Panc1 (cell line): ENCODE data around the gene RANBP17. TPM values are rescaled to one million over a fixed set of nuclear protein-coding genes. Genes with fewer than 3 reads are reported as not detected.

ENCODE experiments used
- ATAC-seq: fragments of 200-7000 bp; cut with Tn5 transposase; 2 replicates; pipeline ENCODE4 v1.9.1; 2020; ENCODE audit warnings: mild to moderate bottlenecking, moderate library complexity
- BruUV-seq: library from RNA; stranded (reverse); fragments of 400-500 nt; replicated peaks from 2 replicates; lab custom pipeline; 2021; lab: Mats Ljungman, UMichigan
- CTCF ChIA-PET: fragments of 300-600 bp; sonication (Branson Sonifier 250); formaldehyde crosslinking; loops from one replicate; lab custom pipeline; 2022; ENCODE audit warnings: antibody characterized with exemption; lab: Charles Lee
- POLR2A ChIA-PET: fragments of 300-600 bp; sonication (Branson Sonifier 250); formaldehyde crosslinking; loops from one replicate; lab custom pipeline; 2022; ENCODE audit warnings: antibody characterized with exemption; lab: Charles Lee
- DNase-seq: peaks from one replicate; pipeline ENCODE4 v3.0.0-alpha.2; 2010; ENCODE audit warnings: low read depth, low spot score
- H3K27ac ChIP-seq: 2 replicates; pipeline ENCODE4 v1.5.1; 2011; ENCODE audit warnings: mild to moderate bottlenecking, low read length, inconsistent platforms
- H3K27me3 ChIP-seq: fragments of 200-500 bp; sonication (Bioruptor generic); 2 replicates; pipeline ENCODE4 v1.6.0; 2014; ENCODE audit warnings: low read length, inconsistent platforms; ENCODE audit not compliant: control insufficient read depth, insufficient read depth
- H3K36me3 ChIP-seq: fragments of 200-500 bp; sonication (Bioruptor generic); 2 replicates; pipeline ENCODE4 v1.5.1; 2014; ENCODE audit warnings: inconsistent platforms, mild to moderate bottlenecking, low read length, moderate library complexity; ENCODE audit not compliant: control insufficient read depth, insufficient read depth
- H3K4me1 ChIP-seq: 2 replicates; pipeline ENCODE4 v1.5.1; 2011; ENCODE audit warnings: inconsistent platforms, mild to moderate bottlenecking, low read length, moderate library complexity; ENCODE audit not compliant: control insufficient read depth, insufficient read depth
- H3K4me3 ChIP-seq, 2 experiments: 2 replicates each; pipeline ENCODE4 v1.5.1; 2011 to 2012; ENCODE audit warnings: low read depth in 2 of 2, low read length in 2 of 2, mild to moderate bottlenecking in 2 of 2, inconsistent platforms in 1 of 2, moderate library complexity in 1 of 2
- H3K9me3 ChIP-seq: fragments of 200-500 bp; sonication (Bioruptor generic); 2 replicates; pipeline ENCODE4 v1.5.1; 2014; ENCODE audit warnings: low read depth, mild to moderate bottlenecking, inconsistent platforms, low read length, moderate library complexity; ENCODE audit not compliant: control insufficient read depth, insufficient read depth
- CTCF ChIP-seq: fragments of 450-650 bp; IDR thresholded peaks from 2 replicates; pipeline ENCODE4 v1.5.1; 2017; ENCODE audit warnings: mild to moderate bottlenecking
- POLR2AphosphoS5 ChIP-seq: IDR thresholded peaks from 2 replicates; pipeline ENCODE4 v1.6.1; 2012; ENCODE audit warnings: mild to moderate bottlenecking, low read depth, low read length, moderate library complexity
- REST ChIP-seq, 2 experiments: IDR thresholded peaks; 2 replicates each; pipeline ENCODE4 v1.6.1; 2011 to 2012; ENCODE audit warnings: low read depth in 2 of 2, control low read depth in 1 of 2, low read length in 1 of 2, mild to moderate bottlenecking in 1 of 2, moderate library complexity in 1 of 2; ENCODE audit not compliant: insufficient read depth in 1 of 2
- SIN3A ChIP-seq: IDR thresholded peaks from 2 replicates; pipeline ENCODE4 v1.6.1; 2012; ENCODE audit warnings: low read depth, mild to moderate bottlenecking, low read length, moderate library complexity, borderline replicate concordance; ENCODE audit not compliant: insufficient read depth
- TCF7L2 ChIP-seq: IDR thresholded peaks from 2 replicates; pipeline ENCODE4 v1.6.1; 2011; ENCODE audit warnings: mild to moderate bottlenecking, low read depth, low read length, inconsistent platforms
- in situ Hi-C: cut with HindIII; loops from 2 replicates; pipeline ENCODE4 v1.10.0; 2016; ENCODE audit warnings: low sequenced_read_pairs, low pct_unique_long_range_greater_than_20kb
- intact Hi-C: fragments of 100-400 bp; cut with micrococcal nuclease; formaldehyde crosslinking; loops from one replicate; pipeline ENCODE4 v1.10.0; 2022; ENCODE audit not compliant: unreplicated experiment
- total RNA-seq: library from RNA; stranded (reverse); gene quantifications from one replicate; pipeline ENCODE4 v1.2.1, GENCODE V29; 2021; ENCODE audit not compliant: unreplicated experiment

Gene RANBP17
- total RNA-seq, 1 experiment from 2014 or later: not detected

GRCh38 chr5:171344936-171345608, 483.3 kb downstream of the RANBP17 start:
- Histone ChIP-seq H3K27me3 (peaks cover 4% of the 10 kb centered on the region; the same call in 1 of the 2 replicates), H3K4me1 (no peaks in the 10 kb centered on the region), H3K4me3 (no peak overlapping the region), H3K27ac (no peak overlapping the region), H3K9me3 (no peaks in the 10 kb centered on the region), H3K36me3 (no peaks in the 10 kb centered on the region)
- ChIA-PET CTCF (interaction anchor here (0.7 to 1.0 kb wide), 2 partner anchors 219 to 536 kb away, joined by 3 to 5 read pairs; no protein-coding TSS in a partner anchor), POLR2A (no interaction called here)
- intact Hi-C loops: loop anchor here (10.0 kb wide), 1 partner anchor 700 kb away; no protein-coding TSS in a partner anchor
- no TSS peak for BruUV-seq
- in situ Hi-C loops: no loop called here
- no peak for DNase-seq
- ATAC-seq: no peak
- TF ChIP-seq TCF7L2: no peak
- TF ChIP-seq POLR2AphosphoS5: no peak
- TF ChIP-seq REST (IDR thresholded peaks at IDR 0.05; ENCODE audit: insufficient read depth in 1 of 2, low read depth in 2 of 2, low read length in 1 of 2): no peak
- TF ChIP-seq SIN3A: no peak
- no peak for TF ChIP-seq CTCF

Other genes starting within 250 kb of the RANBP17 start
- not detected for gene GABRP, start 78.3 kb upstream of the RANBP17 start, total RNA-seq